BLaER1 (cell line): ENCODE results near the gene BCL3.
A peak's percentile ranks its signal among the peaks of the same experiment; 100 is the strongest.

Experiments
- H3K27ac ChIP-seq: shearing (Covaris generic); formaldehyde crosslinking; 2 replicates; pipeline ENCODE4 v1.8.1; 2022
- H3K27me3 ChIP-seq: shearing (Covaris generic); formaldehyde crosslinking; 2 replicates; pipeline ENCODE4 v1.8.1; 2022
- H3K36me3 ChIP-seq: shearing (Covaris generic); formaldehyde crosslinking; 2 replicates; pipeline ENCODE4 v1.8.1; 2022
- H3K4me1 ChIP-seq: shearing (Covaris generic); formaldehyde crosslinking; 2 replicates; pipeline ENCODE4 v1.8.1; 2022
- H3K4me2 ChIP-seq: shearing (Covaris generic); formaldehyde crosslinking; 2 replicates; pipeline ENCODE4 v1.8.1; 2022
- H3K4me3 ChIP-seq: shearing (Covaris generic); formaldehyde crosslinking; 2 replicates; pipeline ENCODE4 v1.8.1; 2022
- H3K9ac ChIP-seq: shearing (Covaris generic); formaldehyde crosslinking; 2 replicates; pipeline ENCODE4 v1.8.1; 2022
- H3K9me3 ChIP-seq: shearing (Covaris generic); formaldehyde crosslinking; 2 replicates; pipeline ENCODE4 v1.8.1; 2022
- H4K20me1 ChIP-seq: shearing (Covaris generic); formaldehyde crosslinking; 2 replicates; pipeline ENCODE4 v1.8.1; 2022
- Cebpa-rat ChIP-seq: shearing (Covaris generic); IDR thresholded peaks from 2 replicates; pipeline ENCODE4 v1.8.1; 2022

Gene BCL3

GRCh38 chr19:44747739-44748425 is 626 bp upstream of the BCL3 start:
- Histone ChIP-seq H3K36me3 (peaks cover 14% of the 10 kb centered on the region), H3K27ac (peak overlapping the region; percentile 83), H3K4me1 (peaks cover 46% of the 10 kb centered on the region)

DNA sequence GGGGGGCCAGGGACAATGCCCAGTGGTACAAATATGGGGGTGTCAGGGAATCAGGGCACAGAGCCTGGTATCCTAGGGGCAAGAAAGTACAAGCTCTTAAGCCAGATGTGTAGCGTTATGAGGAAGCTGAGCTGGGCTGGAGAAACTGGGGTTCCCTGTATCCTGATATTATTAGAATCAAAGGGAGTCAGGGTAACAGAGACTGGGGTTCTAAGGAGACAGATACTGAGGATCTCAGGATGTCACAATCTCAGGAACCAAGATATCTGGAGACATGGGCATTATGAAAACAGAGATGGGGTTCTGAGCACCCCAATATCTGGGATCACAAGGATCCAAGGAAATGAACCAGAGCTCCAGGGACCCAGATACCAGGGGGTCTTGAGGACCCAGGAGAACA is 784 bp downstream of the BCL3 start:
- Histone ChIP-seq H3K27me3 (no peaks in the 10 kb centered on the region), H3K4me1 (peaks cover 54% of the 10 kb centered on the region), H3K9ac (peak overlapping the region; percentile 93), H3K4me3 (peak overlapping the region; percentile 91), H3K27ac (peak overlapping the region; percentile 95), H3K9me3 (no peaks in the 10 kb centered on the region), H4K20me1 (peaks cover 18% of the 10 kb centered on the region; the same call in 1 of the 2 replicates), H3K4me2 (peak overlapping the region; percentile 99), H3K36me3 (peaks cover 14% of the 10 kb centered on the region)
- no peak for TF ChIP-seq Cebpa-rat

More at GRCh38 chr19:44747739-44748425, 626 bp upstream of the BCL3 start:
- H3K4me3 ChIP-seq = peak overlapping the region; percentile 91
- H3K4me2 ChIP-seq = peak overlapping the region; percentile 88
- no peak for TF ChIP-seq Cebpa-rat
- H3K9ac ChIP-seq = peak overlapping the region; percentile 76
- H3K27me3 ChIP-seq = no peaks in the 10 kb centered on the region
- H3K9me3 ChIP-seq = no peaks in the 10 kb centered on the region
- peaks cover 18% of the 10 kb centered on the region; the same call in 1 of the 2 replicates for H4K20me1 ChIP-seq

- Histone ChIP-seq H3K9ac (peak overlapping the region; percentile 93), H4K20me1 (peaks cover 18% of the 10 kb centered on the region; the same call in 1 of the 2 replicates), H3K27me3 (no peaks in the 10 kb centered on the region), H3K4me1 (peaks cover 60% of the 10 kb centered on the region), H3K36me3 (peaks cover 14% of the 10 kb centered on the region), H3K4me3 (peak overlapping the region; percentile 91), H3K9me3 (no peaks in the 10 kb centered on the region), H3K27ac (peak overlapping the region; percentile 95), H3K4me2 (peak overlapping the region; percentile 99)
- no peak for TF ChIP-seq Cebpa-rat
Measured at GRCh38 chr19:44749994-44750393, 1.5 kb downstream of the BCL3 start.

GRCh38 chr19:44752123-44752815 is 3.8 kb downstream of the BCL3 start:
- Histone ChIP-seq H3K4me2 (peak overlapping the region; percentile 99), H3K4me3 (peak overlapping the region; percentile 46), H3K9ac (peak overlapping the region; percentile 32), H4K20me1 (peaks cover 18% of the 10 kb centered on the region; the same call in 1 of the 2 replicates), H3K27ac (peak overlapping the region; percentile 72), H3K27me3 (no peaks in the 10 kb centered on the region), H3K9me3 (no peaks in the 10 kb centered on the region), H3K36me3 (peaks cover 22% of the 10 kb centered on the region), H3K4me1 (peaks cover 75% of the 10 kb centered on the region)
- TF ChIP-seq Cebpa-rat = no peak

DNA sequence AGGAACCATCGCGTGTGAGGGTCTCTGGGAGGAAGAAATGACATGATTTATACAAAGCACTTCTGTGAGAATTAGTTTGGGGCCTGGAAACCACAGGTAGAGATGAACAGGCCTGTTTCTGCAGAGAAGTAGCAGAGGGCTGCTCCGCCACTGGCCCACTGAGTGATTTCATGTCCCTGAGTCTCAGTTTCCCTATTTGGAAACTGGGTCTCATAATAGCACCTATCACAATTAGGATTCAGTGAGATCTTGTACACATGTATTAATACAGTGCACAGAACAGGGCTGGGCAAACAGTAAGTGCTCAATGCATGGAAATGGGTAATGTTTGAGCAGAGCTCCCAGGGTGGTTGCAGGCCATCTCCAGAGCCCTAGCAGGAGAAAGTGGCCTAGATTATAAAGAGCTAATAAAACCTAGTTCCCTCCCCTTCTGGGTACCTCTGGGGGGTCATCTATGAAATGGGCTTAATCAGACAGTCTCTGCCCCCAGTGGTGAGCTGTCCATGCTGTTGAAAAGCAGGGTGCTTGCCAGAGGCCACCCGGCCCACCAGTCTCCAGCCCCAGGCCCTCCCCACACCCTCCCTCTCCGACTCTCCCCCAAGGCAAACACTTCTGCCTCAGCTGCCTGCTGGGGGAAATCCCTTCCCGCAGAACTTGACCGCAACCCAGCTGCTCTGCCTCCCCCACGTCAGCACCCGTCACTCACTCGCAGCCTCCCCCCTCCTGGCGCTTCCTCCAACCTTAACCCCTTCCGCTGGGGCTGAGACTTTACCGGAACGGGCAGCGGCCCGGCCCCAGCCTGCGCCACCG is 4.5 kb downstream of the BCL3 start:
- no peaks in the 10 kb centered on the region for H3K27me3 ChIP-seq
- H3K9ac ChIP-seq = peak overlapping the region; percentile 32
- TF ChIP-seq Cebpa-rat = no peak
- peak overlapping the region; percentile 46 for H3K4me3 ChIP-seq
- H3K9me3 ChIP-seq = no peaks in the 10 kb centered on the region
- peaks cover 18% of the 10 kb centered on the region; the same call in 1 of the 2 replicates for H4K20me1 ChIP-seq
- peak overlapping the region; percentile 99 for H3K4me2 ChIP-seq
- peak overlapping the region; percentile 90 for H3K27ac ChIP-seq
- peaks cover 82% of the 10 kb centered on the region for H3K4me1 ChIP-seq
- H3K36me3 ChIP-seq = peaks cover 28% of the 10 kb centered on the region

- Histone ChIP-seq H3K4me1 (peaks cover 87% of the 10 kb centered on the region), H3K4me3 (peak overlapping the region; percentile 67), H3K9me3 (no peaks in the 10 kb centered on the region), H3K4me2 (peak overlapping the region; percentile 99), H4K20me1 (peaks cover 18% of the 10 kb centered on the region; the same call in 1 of the 2 replicates), H3K9ac (peak overlapping the region; percentile 80; the same call in 1 of the 2 replicates), H3K27me3 (no peaks in the 10 kb centered on the region), H3K27ac (peak overlapping the region; percentile 90), H3K36me3 (peaks cover 34% of the 10 kb centered on the region)
- TF ChIP-seq Cebpa-rat = no peak
Measured at GRCh38 chr19:44753626-44753931, 5.1 kb downstream of the BCL3 start.

DNA sequence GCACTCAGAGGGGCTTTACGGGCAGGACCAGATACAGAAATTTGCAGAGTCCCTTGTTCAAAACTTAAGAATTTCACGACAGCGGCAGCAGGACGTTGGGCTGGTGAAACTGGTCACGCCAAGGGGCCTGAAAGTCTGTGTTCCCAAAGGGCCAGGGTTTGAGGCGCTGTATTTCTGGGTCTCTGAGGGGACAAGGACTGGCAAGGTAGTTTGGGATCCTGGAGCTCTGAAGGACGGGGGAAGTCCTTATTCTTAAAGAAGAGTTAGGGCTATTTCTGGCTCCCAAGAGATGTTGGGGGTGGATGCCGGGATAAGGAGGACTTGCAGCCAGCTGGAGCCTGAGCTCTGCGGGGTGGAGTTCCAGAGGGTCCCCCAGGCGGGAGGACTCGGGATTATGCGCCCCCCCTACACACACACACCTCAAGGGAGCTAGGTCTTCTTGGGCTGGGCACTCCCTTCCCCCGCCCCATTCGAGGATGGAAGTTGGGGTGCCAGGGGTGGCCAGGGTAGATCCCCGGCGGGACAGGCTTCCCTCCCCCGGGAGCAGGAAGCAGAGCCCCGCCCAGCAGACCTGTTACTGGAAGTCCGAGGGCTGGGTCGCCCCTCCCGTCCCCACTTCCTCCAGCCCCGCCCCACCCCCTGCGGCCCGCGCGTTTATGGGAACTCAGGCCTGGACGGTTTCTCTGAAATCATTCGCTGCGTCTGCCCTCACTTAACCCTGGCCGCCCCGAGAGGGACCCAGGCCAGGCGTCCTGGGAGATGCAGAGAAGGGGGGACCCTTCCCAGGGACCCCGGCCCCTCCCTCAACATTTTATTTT is 5.6 kb downstream of the BCL3 start:
- no peaks in the 10 kb centered on the region for H3K27me3 ChIP-seq
- peak overlapping the region; percentile 67 for H3K4me3 ChIP-seq
- no peak for TF ChIP-seq Cebpa-rat
- H3K9me3 ChIP-seq = no peaks in the 10 kb centered on the region
- H3K4me2 ChIP-seq = peak overlapping the region; percentile 99
- peaks cover 35% of the 10 kb centered on the region for H3K36me3 ChIP-seq
- H4K20me1 ChIP-seq = peaks cover 18% of the 10 kb centered on the region; the same call in 1 of the 2 replicates
- H3K9ac ChIP-seq = peak overlapping the region; percentile 80
- peak overlapping the region; percentile 90 for H3K27ac ChIP-seq
- H3K4me1 ChIP-seq = peaks cover 90% of the 10 kb centered on the region

GRCh38 chr19:44754750-44755080 is 6.2 kb downstream of the BCL3 start:
- Histone ChIP-seq H3K4me1 (peaks cover 90% of the 10 kb centered on the region), H3K4me3 (peak overlapping the region; percentile 67), H3K27ac (peak overlapping the region; percentile 90), H3K9ac (peak overlapping the region; percentile 80), H3K9me3 (no peaks in the 10 kb centered on the region), H3K4me2 (peak overlapping the region; percentile 99), H4K20me1 (peaks cover 16% of the 10 kb centered on the region; the same call in 1 of the 2 replicates), H3K27me3 (no peaks in the 10 kb centered on the region), H3K36me3 (peaks cover 35% of the 10 kb centered on the region)
- TF ChIP-seq Cebpa-rat = no peak

GRCh38 chr19:44755219-44755618 is 6.7 kb downstream of the BCL3 start:
- H3K27ac ChIP-seq = peak overlapping the region; percentile 90
- peaks cover 35% of the 10 kb centered on the region for H3K36me3 ChIP-seq
- H3K4me3 ChIP-seq = peak overlapping the region; percentile 67
- H3K27me3 ChIP-seq = no peaks in the 10 kb centered on the region
- H4K20me1 ChIP-seq = peaks cover 11% of the 10 kb centered on the region; the same call in 1 of the 2 replicates
- H3K4me1 ChIP-seq = peaks cover 90% of the 10 kb centered on the region
- no peaks in the 10 kb centered on the region for H3K9me3 ChIP-seq
- peak overlapping the region; percentile 99 for H3K4me2 ChIP-seq
- H3K9ac ChIP-seq = peak overlapping the region; percentile 80
- TF ChIP-seq Cebpa-rat = no peak
